AG10803 (cell line): Measurements from ENCODE around the gene CBX8.

ENCODE experiments used
- DNase-seq: peaks from one replicate; pipeline ENCODE4 v3.0.0; 2010; ENCODE audit warnings: low read depth
- H3K4me3 ChIP-seq: 2 replicates; pipeline ENCODE4 v1.5.1; 2011; ENCODE audit warnings: mild to moderate bottlenecking, low read length, control low read depth
- TF ChIP-seq, protein P1 (sequence below): conservative IDR thresholded peaks from 2 replicates; pipeline ENCODE4 v1.5.1; 2011; ENCODE audit warnings: mild to moderate bottlenecking, low read length, control low read depth, inconsistent platforms

The CBX8 gene

DNA sequence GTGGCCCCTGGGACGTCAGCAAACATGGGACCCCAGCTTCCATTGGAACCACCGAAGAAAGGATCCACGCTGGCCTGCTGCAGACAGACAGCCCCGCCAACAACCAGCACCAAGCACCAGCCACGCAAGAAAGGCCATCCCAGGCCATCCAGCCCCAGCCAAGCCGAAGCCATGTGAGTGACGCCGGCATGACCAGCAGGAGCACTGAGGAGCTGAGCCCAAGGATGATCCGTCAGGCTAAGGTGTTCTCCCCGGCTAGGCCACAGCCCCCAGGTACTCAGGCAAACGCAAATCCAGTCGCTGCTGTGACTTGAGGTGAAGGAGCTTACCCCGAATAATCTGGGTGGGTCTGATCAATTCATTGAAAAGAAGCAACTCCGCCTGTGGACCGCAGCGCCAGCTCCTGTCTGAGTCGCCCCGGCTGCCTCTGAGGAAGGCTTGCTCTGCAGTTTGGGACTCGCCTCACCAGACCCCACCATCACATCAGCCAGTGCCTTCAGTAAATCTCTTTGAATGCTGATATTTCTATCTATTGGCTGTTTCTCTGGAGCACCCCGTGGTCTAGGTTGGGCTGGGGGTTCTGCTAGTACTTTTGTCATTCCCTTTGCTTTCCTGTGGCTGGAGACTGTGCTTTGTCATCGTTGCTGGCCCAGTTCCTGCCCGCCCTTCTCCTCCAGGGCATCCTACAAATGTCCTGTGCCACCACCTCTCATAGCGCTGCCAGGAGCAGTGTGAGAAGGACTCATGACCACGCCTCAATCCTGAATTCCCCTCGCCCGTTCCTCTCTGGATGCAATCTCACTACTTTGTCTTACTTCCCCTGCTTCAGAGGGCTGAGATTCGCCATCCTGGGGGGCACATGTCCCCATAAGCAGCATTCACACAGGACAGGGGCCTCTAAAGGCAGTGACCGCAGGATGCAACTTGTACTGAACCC is 27.0 kb downstream of the CBX8 start:
- H3K4me3 ChIP-seq = no peak overlapping the region
- no peak for DNase-seq
- TF ChIP-seq, protein P1, sequence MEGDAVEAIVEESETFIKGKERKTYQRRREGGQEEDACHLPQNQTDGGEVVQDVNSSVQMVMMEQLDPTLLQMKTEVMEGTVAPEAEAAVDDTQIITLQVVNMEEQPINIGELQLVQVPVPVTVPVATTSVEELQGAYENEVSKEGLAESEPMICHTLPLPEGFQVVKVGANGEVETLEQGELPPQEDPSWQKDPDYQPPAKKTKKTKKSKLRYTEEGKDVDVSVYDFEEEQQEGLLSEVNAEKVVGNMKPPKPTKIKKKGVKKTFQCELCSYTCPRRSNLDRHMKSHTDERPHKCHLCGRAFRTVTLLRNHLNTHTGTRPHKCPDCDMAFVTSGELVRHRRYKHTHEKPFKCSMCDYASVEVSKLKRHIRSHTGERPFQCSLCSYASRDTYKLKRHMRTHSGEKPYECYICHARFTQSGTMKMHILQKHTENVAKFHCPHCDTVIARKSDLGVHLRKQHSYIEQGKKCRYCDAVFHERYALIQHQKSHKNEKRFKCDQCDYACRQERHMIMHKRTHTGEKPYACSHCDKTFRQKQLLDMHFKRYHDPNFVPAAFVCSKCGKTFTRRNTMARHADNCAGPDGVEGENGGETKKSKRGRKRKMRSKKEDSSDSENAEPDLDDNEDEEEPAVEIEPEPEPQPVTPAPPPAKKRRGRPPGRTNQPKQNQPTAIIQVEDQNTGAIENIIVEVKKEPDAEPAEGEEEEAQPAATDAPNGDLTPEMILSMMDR = no peak

DNA sequence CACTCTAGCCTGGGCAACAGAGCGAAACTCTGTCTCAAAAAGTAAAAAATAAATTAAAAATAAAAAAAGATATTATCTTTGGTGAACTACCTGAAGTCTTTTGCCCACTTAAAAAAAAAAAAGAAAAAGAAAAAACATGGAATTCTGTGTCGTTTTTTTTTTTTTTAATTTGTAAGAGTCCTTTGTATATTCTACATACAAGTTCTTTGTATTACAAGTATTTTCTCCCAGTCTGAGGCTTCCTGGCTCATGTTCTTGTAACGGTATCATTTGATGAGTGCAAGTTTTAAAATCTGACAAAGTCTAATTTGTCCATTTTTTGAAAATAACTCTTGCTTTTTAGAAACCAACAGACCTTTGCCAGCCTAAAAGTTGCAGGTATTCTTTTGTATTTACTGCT is 31.2 kb downstream of the CBX8 start:
- no peak for DNase-seq
- no peak overlapping the region for H3K4me3 ChIP-seq
- TF ChIP-seq, protein P1 = no peak

DNA sequence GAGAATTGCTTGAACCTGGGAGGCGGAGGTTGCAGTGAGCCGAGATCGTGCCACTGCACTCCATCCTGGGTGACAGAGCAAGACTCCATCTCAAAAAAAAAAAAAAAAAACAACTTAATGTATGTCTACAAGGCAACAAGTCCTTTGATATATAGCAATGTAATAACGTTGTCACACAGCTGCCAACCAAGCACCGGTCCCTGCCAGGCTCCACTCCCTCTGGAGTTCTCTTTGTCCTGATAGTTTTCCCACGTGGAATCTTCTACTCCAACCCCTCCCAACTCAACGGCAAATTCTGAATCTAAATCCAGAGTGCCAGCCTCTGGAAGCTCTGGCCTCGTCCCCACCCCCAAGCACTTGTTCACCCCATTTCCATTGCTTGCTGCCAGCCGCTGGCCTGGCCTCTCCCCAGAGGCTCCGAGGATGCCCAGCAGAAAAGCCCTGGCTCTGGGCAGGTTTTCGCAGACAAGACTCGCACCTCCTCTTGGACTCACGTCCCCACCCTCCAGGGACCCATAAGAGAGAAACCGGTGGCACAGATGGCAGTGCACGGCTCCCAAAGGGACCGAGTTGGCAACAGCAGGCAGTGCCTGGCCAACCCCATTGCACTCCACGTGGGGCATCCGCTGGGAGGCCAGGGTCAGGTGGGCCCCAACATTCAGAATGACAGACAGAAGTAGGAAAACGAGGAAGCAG is 34.8 kb downstream of the CBX8 start:
- TF ChIP-seq, protein P1 = no peak

DNA sequence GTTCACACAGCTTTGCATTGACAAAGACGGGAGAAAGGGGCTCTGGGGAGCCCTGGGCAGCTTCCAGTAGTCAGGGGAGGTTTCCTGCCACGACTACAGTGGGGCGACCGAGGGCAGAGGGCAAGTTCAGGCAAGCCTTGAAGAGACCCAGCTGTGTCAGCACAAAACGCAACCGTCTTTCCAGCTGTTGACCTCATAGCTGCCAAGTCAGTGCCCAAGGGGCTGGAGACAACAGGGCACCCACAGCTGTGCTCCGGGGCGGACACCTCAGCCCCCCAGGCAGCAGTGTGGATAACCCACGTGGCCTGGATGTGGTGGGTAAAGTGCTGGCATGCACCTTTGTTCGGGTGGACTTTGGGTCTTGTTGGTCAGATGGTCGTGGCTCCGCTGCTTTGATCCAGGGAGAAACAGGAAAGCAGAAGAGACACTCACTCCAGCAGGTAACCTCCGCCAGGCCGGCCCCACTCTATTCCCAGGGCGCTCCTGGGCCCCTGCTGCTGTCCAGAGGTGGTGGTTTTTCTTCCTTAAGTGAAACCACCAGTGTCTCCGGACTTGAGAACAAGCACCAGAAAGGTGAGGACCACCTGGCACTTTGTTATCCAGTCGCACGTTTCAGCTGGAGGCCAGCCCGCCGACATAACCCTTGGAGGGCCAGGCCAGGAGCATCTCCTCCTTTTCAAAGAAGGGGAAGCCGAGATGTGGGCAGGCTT is 36.5 kb downstream of the CBX8 start:
- no peak overlapping the region for H3K4me3 ChIP-seq
- TF ChIP-seq, protein P1 = no peak
- DNase-seq = no peak

More for the DNA sequence above, 34.8 kb downstream of the CBX8 start:
- DNase-seq = no peak
- no peak overlapping the region for H3K4me3 ChIP-seq

DNA sequence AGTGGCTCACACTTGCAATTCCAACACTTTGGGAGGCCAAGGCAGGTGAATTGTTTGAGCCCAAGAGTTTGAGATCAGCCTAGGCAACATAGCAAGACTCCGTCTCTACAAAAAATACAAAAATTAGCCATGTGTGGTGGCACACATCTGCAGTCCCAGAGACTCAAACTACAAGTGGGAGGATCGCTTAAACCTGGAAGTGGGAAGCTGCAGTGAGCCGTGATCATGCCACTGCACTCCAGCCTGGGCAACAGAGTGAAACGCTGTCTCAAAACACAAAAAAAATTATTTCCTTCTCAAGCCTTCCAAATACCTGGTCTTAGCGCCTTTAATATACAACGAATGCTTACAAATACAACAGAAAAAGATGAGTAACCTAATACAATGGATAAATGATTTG is 38.6 kb downstream of the CBX8 start:
- H3K4me3 ChIP-seq = no peak overlapping the region
- no peak for DNase-seq
- TF ChIP-seq, protein P1 = no peak

DNA sequence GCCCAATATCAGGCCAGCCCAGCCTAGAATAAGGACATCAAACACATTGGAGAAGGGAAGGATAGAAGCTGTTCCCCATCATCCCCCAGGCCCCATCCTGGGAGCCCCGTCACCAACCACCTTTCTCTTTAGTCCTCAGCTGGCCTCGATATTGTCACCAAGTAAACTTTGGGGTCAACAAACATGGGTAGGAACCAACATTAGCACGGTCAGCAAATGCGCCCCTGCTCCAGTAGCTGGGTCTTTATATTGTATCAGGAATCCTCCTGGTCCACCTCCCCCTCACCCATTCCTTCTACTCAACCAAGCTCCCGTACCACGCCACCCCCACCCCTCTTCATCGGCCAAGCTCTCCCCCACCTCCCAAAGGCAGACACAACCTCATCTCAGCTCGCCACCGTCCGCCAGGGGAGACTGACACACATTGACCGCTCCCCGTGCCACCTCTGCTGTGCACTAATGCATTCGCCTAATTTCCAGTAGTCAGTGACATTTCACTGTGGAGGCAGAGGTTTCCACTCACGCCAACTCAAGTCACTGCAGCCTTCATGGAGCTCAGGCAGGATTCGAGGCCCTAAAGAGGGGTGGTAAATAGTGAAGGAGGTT is 39.6 kb downstream of the CBX8 start:
- no peak overlapping the region for H3K4me3 ChIP-seq
- DNase-seq = no peak
- TF ChIP-seq, protein P1 = no peak
